NCI-H748 (cell line): ENCODE results near the gene SYT14.
"Not testable (repeated sequence)": the region's sequence is repeated elsewhere in the genome, so short reads cannot be mapped to it uniquely, and the experiment has no call there.

ENCODE experiments used
- DNase-seq: peaks from one replicate; lab custom pipeline; 2025; ENCODE audit not compliant: unreplicated experiment; lab: John Stamatoyannopoulos, UW

SYT14 gene

DNA sequence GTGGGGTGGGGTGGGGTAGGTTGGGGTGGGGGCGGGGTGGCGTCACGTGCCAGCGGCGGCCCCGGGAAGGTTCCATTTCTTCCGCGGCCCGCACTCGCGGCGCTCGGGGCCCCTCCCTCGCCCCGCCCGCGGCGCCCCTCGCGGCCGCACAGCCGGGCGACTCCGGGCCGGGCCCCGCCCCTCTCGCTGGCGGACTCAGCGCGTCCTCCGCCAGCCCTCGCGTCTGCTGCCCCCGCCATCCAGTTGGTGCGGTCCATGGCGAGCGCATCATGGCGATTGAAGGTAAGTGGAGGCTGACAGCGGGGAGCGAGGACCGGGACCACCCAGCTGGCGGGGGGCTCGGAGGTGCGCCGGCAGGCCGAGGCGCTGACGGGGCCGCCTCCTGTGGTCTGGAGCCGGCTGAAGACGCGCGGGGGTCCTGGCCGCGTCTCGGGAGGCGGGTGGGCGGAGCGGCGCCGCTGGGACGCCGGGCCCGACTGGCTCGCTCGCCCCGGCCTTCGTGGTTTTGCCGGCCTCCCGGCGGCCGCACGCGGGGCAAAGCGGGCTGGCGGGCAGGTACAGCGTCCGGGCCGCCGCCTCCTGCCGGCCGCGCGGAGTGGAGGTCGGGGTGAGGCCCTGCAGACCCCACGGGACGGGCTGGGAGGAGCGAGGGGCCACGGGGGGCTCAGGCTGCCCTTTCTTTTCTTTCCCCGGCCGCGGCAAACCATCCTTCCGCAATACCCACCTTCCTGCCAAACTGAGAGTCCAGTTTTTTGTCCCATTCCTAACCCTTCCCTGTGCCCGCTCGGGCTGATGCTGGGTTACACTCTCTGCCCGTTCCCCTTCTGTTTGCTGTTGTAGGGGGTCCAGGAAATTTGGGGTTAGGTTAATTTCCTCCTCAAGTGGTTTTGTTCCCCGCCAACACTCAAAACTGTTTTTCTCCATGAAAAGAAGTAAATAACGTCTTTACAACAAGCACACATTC lies at the start of gene SYT14:
Gene SYT14, plus strand, starts transcription at position 222 of the 964 bp plus-strand sequence. Its CDS starts 48 bp downstream, at position 270.
- peak; percentile 86 for DNase-seq

DNA sequence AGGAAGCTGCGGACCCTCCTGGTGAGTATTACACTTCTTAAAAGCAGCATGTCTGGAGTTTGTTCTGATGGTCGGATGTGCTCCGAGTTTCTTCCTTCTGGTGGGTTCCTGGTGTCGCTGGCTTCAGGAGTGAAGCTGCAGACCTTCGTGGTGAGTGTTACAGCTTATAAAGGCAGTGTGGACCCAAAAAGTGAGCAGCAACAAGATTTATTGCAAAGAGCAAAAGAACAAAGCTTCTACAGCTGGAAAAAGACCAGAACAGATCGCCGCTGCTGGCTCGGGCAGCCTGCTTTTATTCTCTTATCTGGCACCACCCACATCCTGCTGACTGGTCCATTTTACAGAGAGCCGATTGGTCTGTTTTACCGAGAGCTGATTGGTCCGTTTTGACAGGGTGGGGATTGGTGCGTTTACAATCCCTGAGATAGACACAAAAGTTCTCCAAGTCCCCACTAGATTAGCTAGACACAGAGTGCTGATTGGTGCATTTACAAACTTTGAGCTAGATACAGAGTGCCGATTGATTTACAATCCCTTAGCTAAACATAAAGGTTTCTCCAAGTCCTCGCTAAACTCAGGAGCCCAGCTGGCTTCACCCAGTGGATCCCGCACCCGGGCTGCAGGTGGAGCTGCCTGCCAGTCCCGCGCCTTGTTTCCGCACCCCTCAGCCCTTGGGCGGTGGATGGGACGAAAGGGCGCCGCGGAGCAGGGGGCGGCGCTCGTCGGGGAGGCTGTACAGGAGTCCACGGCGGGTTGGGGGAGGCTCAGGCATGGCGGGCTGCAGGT lies 49.5 kb upstream of the SYT14 start:
- DNase-seq = not testable (repeated sequence)

DNA sequence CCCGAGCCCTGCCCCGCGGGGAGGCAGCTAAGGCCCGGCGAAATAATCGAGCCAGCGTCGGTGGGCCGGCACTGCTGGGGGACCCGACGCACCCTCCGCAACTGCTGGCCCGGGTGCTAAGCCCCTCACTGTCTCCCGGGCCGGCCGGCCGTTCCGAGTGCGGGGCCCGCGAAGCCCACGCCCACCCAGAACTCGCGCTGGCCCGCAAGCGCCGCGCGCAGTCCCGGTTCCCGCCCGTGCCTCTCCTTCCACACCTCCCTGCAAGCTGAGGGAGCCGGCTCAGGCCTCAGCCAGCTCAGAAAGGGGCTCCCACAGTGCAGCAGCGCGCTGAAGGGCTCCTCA lies 49.0 kb upstream of the SYT14 start:
- DNase-seq = no peak

DNA sequence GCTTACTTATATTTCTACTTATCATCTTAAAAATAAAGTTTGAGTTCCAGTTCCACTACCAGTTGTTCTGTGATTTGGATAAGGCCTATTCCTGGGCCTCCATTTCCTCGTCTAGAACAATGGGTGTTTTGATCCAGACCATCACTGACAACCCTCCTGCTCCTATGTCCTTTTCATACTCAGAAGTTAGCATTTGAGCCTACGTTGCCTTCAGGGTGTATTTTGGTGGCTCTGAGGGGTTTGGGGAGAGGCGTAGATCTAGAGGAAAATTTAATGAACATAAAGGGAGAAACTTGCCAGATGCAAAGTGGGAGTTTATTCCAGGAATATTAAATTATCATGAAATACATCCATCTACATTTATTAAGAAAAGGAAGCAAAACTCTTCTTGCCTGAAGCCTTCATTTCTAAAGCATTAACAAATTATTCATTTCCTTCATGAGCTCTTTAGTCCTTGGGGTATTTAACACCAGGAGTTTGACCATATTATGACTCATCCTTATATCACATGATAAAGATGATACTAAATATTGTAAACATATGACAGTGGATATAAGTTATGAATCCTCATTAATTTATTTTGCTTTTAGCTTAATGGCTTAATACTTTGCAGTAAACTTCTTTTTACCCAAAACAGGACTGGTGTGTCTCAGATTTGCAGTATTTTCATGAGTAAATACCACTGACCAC lies 47.2 kb upstream of the SYT14 start:
- DNase-seq = no peak

DNA sequence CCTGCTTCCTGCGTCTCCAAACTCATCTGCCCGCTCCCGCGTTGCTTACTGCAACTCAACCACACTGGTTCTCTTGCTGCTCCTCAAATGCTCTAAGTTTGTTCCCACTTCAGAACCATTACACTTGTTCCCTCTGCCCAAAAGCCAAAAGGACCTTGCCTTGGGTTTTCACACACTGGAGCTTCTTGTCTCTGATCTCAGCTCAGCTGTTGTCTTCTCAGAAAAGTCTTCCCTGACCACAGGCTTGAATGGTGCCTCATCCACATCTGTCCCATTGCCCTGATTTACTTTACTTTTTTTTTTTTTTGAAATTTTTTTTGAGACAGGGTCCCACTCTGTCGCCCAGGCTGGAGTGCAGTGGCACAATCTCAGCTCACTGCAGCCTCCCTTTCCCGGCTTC lies 44.3 kb upstream of the SYT14 start:
- no peak for DNase-seq

DNA sequence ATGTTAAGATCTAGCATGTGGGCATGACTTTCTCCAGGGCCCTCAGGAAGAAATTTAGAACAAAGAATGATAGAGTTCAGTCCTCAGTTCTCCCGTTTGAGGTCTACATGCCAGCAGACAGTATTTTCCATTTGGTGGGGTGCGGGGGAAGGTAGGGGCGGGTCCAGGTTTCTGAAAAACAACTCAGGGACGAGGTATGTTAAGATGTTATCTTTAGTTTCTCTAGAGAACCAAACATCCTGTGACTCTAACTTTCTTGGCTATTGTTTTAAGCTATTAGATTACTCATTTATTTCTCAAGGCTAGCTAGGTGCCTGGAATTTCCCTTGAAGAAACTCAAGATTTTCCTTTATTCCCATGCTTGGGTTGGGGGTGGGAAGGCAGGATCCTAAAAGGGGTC lies 42.3 kb upstream of the SYT14 start:
- DNase-seq = no peak

DNA sequence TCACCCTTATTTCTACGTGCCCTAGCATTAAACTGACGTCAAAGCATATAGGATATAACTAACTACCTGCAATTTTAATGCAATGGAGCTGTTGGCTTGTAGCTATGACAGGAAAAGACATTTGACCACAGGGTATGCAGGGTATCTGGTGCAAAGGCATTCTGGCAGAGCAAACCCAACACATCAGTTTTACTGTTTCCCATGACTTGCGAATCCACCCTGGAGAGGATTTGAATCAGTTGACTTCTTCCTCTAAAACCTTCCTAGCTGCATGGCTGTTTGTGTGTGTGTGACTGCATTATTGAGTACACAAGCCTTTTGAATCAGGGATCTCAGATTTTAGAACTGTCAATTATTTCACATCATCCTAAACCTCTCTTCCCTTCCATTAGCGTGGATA lies 41.7 kb upstream of the SYT14 start:
- no peak for DNase-seq

DNA sequence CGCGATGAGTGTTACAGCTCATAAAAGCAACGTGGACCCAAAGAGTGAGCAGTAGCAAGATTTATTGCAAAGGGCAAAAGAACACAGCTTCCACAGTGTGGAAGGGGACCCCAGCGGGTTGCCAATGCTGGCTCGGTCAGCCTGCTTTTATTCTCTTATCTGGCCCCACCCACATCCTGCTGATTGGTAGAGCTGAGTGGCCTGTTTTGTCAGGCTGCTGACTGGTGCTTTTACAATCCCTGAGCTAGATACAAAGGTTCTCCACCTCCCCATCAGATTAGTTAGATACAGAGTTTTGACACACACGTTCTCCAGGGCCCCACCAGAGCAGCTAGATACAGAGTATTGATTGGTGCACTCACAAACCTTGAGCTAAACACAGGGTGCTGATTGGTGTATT lies 39.7 kb upstream of the SYT14 start:
- not testable (repeated sequence) for DNase-seq

DNA sequence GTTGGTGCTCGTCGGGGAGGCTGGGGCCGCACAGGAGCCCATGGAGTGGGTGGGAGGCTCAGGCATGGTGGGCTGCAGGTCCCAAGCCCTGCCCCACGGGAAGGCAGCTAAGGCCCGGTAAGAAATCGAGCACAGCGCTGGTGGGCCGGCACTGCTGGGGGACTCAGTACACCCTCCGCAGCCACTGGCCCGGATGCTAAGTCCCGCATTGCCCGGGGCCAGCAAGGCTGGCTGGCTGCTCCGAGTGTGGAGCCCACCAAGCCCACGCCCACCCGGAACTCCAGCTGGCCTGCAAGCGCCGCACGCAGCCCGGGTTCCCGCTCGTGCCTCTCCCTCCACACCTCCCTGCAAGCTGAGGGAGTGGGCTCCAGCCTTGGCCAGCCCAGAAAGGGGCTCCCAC lies 39.2 kb upstream of the SYT14 start:
- DNase-seq = not testable (repeated sequence)

DNA sequence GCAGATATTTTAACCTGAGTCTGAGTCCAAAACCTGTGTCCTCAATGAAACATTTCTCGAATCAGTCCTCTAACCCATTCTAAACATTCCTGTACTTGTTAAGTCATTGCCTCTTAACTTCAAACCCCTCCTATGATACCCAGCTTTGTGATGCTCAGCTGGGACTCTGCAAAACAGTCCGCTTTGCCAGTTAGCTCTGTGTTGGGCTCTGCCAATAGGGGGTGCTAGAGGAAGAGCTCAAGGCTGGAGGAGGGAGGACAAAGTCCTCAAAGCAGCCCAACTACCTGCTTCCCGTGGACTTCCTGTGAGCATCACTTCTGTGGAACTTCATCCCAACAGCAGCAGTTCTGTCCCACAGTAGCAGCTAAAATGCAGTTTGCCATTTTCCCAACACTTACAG lies 38.1 kb upstream of the SYT14 start:
- peak; percentile 47 for DNase-seq

DNA sequence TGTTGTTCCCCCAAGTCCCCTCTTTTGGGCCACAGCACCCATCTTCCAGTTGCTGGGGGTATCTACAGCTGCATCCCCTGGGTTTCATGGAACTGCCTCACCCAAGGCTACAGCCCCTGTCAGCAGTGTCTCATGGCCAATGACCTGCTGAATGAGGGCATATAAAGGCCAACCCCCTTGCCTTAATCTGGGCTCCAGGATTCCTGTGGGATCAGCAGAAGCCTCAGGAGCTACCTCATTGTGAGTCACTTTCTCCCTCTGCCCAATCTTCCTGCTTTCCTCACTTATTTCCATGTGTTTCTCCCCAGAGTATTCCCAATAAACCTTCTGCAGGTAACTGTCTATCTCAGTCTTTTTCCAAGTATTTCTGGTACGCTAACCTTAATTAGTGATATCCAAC lies 37.3 kb upstream of the SYT14 start:
- no peak for DNase-seq

DNA sequence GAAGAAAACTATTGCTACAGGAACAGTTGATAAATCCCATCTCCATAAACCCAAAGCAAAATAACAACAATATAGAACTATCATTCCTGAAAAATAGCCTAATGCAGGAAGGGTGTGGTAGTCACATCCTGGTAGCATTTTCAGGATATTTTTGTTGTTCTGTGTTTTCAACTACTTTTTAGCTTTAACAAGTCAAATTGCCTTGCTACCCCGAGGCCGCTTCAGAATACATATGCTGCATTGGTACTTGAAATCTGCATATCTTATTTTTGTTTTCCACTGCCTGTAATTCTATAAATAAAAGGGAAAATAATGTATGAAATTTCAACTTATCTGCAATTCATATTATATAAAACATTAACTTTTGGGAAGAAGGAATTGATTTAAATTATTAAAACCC lies 36.8 kb upstream of the SYT14 start:
- no peak for DNase-seq

DNA sequence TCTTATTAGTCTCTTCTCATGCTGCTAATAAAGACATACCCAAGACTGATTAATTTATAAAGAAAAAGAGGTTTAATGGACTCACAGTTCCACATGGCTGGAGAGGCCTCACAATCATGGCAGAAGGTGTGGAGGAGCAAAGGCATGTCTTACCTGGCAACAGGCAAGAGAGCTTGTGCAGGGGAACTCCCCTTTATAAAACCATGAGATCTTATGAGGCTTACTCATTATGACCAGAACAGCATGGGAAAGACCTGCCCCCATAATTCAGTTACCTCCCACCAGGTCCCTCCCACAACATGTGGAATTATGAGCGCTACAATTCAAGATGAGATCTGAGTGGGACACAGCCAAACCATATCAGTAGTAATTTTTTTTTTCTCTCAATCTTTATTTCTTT lies 33.2 kb upstream of the SYT14 start:
- DNase-seq = not testable (repeated sequence)

DNA sequence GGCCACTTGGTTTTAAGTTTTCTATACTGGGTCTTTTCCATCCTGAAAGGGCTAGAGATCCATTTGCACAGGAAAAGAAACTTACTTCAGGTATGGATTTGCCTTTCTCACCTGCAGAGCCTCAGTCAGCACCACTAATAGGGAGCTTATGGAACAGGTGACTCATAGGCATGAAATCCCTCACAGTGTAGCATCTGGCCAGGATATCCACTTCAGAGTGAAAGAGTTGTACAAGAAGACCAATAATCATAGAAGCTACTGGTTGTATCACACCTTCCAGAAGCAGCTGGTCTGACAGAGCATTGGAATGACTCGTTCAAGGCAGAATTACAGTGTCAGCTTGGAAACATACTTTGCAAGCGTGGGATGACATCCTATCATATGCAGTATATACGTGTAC lies 26.3 kb upstream of the SYT14 start:
- no peak for DNase-seq

DNA sequence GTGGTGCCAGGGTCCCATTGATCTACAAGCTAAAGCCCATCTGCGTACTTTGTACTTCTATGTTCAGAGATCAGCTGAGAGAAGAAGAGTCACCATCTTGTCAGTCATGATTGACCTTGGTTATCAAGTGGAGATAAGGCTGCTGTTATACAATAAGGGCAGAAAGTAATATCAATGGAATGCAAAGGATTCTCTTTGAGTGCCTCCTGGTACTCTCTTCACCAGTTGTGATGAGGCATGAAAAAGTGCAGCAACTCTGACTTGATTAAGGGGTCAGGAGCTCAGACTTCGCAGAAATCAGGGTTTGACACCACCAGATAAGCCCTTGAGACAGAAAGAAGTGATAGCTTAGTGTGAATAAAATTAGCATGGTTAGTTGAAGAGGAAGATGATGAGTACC lies 25.7 kb upstream of the SYT14 start:
- DNase-seq = no peak

DNA sequence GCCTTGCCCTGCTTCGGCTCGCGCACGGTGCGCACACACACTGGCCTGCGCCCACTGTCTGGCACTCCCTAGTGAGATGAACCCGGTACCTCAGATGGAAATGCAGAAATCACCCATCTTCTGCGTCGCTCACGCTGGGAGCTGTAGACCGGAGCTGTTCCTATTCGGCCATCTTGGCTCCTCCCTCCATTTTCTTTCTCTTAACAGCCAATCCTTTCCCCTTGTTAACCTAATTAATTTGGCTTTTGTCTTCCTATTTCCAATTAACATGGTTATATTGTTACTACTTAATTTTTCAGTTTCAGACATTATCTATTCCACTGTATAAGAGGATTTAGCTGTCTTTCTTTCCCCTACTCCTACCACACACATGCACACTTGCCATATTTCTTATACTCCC lies 18.4 kb upstream of the SYT14 start:
- DNase-seq = not testable (repeated sequence)

DNA sequence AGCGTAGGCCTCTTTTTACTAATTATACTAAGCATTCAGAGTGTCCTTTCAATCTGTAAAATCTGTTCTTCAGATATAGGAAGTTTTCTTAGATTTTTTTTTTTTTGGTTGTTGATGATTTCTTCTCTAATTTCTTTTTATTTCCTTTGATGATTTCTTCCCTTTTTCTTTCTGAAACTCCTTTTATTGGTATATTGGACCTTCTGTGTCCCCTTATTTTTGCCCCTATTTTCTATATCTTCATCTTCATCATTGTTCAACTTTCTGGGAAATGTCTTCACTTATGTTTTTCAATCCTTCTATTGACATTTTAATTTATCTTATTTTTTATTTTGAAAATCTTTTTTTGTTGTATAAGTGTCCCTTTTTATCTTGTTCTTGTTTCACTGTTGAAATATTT lies 17.2 kb upstream of the SYT14 start:
- no peak for DNase-seq

DNA sequence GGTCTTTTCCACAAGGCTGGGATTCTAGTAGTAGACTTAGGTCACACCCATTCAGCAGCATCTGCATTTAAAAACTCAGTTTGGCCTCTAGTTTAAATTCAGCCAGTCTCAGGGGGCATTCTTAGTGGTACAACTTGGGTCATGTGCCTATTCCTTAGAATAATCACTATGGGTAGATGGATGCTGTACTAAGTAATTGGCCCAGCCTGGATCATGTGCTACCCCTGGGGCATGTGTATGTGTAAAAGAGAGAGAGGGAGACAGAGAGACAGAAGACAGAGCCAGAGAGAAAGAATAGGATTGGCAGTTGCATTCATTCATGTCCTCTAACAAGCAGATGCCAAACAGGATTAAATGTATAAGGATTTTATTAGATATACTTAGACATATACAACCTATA lies 13.6 kb upstream of the SYT14 start:
- no peak for DNase-seq

DNA sequence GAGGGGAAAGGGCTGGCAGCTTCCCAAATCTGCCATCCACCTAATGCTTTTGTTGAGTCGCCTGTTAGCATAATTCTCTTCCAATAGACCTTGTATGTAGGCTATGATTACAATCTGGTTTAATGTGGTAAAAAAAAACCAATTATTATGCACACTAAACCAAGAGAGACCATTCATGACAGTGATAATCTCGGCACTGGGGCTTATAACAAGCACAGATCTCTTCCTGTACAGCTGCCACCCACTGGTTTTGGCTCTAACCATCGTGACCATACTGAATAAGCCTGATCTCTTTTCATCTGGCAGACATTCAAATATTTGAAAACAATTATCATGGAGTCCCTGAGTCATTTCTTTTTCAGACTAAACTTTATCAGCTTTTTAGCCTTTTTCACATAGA lies 12.0 kb upstream of the SYT14 start:
- peak; percentile 82 for DNase-seq

DNA sequence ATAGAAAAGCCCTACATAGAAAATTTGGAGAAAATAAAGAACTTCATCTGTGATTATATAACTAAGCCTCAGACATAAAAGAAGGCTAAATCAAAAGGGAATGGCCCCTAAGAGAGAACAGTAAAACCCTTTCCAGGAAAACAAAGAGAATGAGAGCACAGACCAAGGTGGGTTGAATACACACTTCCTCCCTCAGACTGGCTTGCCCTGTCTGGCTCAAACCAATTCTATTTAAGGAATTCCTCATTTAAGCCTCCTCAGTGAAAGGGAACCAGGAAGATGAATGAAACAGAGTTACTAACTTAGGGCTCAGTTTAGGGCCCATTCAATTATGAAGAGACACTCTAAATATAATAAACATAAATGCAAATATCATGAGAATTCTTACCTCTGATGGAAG lies 10.6 kb upstream of the SYT14 start:
- DNase-seq = no peak

DNA sequence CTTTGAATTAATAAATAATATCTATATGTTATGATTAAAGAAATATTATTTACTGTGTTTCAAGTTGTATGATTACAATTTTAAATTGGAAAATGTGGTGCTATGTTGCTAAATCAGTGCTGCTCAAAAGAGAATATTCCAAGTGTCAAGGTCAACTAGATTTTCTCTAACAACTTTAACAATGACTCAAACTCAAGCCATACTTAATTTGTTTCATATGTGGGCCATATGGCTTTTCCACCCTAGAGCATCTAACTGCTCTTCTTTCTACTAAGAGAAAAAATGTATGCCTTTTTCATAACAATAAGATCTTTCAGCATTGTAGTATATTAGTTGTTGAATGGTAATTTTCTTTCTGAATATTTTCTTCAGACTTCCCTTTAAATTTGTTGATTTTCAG lies 8.3 kb upstream of the SYT14 start:
- DNase-seq = no peak

DNA sequence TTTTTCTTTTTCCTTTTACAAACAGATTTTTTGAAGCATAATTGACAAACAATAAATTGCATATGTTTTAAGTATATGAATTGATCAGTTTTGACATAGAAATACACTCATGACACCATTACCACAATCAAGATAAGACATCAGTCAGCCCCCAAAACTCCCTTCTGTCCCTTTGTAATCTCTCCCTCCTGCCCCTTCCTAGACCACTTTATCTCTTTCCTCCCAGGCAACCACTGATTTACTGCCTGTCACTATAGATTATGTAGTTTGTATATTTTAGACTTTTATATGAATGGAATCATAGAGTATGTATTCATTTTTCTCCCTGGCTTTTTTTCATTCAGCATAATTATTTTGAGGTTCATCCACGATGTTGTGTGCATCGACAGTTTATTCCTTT lies 6.9 kb upstream of the SYT14 start:
- DNase-seq = no peak
